GM21423 (cell line): ENCODE data around the gene SRP68.

Experiments used
- ATAC-seq: cut with Tn5 transposase; IDR thresholded peaks from one replicate; pipeline ENCODE4 v1.9.1; 2021; ENCODE audit warnings: mild to moderate bottlenecking, moderate library complexity; ENCODE audit not compliant: unreplicated experiment

SRP68 gene

DNA sequence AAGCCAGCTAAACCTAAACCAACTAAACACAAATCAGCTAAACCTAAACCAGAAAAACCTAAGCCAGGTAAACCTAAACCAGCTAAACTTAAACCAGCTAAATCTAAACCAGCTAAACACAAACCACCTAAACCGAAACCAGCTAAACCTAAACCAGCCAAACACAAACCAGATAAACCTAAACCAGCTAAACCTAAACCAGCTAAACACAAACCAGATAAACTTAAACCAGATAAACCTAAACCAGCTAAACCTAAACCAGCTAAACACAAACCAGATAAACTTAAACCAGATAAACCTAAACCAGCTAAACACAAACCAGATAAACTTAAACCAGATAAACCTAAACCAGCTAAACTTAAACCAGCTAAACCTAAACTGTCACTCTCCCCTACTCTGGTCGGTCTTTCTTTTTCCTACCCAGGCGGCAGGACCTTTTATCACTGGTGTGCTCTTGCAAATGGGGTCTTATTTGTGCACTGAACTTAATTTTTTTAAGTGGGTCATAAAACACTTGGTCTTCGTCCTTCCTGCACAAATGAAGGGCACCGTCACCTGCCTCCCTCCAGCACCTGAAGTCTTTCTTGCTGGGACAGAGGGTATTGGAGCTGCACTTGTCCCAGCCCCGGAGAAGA lies 52.4 kb downstream of the SRP68 start:
- no peak for ATAC-seq

DNA sequence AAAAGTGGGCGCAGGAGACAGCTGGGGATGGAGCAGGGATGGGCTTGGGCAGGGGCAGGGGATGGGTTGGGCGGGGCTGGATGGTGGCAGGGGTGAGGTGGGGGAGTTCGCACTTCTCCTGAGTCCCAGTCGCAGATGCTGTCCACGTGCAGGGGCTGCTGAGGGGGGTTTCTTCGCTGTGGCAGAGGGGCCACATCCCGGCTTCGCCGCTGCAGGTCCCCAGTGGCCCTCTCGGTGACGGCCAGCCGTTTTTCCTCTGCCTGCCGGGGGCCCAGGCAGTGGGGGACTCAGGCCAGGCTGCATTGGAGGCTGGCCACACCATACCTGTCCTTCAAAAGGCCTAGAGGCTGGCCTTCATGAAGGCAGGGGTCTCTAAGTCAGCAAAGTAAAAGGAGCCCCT lies 53.5 kb downstream of the SRP68 start:
- ATAC-seq = no peak

DNA sequence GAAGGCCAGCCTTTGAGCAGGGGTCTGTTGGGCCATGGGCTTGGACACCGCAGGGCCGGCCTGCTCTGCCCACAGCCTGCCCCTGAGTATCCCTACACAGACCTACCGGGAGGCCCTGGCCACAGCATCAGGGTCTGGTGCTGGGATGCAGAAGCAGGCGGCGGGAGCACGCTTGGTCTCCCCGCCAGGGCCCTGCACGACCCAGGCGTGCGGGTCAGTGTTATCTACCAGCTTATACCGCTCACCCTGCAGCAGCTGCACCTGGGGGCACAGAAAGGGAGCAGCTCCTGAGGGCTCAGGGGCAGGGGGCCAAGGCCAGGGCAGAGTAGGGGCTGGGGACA lies 54.0 kb downstream of the SRP68 start:
- ATAC-seq = no peak

DNA sequence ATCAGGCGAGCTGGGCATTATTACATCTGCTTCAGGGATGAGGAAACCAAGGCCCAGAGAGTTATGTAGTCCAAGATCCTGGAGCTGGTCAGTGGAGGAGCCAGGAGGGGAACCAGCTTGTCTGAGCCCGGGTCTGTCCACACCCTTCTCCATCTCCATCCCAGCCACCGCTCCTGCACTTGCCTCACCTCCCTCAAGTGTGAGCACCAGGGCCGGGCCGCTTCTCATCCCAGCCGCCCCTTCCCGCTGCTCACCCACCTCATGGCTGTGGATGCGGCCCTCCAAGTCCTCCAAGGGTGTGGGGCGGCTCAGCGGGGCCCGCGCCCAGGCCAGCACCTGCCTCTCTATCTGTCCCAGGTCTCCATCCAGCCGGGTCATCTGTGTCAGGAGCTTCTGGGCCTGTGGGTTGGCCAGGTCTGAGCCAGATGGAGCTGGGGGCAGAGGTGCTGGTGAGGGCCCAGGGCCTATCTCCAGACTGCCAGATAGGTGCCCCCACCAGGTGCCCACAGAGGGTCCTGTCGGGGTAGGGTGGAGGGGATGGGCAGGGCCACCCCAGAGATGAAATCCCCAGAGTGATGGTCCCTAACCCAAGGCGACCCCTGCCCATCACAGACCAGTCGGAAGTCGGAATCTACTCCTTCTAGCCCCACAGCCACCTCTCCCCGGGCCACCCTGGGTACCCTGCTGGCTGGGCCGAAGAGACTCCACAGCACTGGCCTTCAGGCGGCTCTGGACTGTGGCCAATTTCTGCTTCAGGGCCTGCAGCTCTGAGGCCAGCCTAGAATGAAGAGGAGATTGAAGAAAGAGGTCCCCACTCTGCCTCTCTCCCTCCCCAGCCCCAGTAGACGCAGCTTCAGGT lies 54.6 kb downstream of the SRP68 start:
- no peak for ATAC-seq

DNA sequence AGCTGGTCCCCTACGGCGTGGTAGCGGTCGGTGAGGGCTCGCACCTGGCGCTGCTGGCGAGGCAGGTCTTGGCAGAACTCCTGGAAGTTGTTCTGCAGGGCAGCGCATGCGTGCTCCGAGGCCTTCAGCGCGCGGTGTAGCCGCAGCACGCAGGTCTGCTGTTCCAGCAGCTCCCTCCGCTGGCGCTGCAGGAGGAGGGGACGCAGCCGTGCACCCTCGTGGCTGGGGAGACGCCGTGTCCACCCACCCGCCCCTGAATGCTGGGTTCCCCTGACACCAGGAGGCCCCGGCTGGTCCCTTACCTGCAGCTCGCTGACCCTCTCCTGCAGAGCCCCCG lies 57.4 kb downstream of the SRP68 start:
- no peak for ATAC-seq

DNA sequence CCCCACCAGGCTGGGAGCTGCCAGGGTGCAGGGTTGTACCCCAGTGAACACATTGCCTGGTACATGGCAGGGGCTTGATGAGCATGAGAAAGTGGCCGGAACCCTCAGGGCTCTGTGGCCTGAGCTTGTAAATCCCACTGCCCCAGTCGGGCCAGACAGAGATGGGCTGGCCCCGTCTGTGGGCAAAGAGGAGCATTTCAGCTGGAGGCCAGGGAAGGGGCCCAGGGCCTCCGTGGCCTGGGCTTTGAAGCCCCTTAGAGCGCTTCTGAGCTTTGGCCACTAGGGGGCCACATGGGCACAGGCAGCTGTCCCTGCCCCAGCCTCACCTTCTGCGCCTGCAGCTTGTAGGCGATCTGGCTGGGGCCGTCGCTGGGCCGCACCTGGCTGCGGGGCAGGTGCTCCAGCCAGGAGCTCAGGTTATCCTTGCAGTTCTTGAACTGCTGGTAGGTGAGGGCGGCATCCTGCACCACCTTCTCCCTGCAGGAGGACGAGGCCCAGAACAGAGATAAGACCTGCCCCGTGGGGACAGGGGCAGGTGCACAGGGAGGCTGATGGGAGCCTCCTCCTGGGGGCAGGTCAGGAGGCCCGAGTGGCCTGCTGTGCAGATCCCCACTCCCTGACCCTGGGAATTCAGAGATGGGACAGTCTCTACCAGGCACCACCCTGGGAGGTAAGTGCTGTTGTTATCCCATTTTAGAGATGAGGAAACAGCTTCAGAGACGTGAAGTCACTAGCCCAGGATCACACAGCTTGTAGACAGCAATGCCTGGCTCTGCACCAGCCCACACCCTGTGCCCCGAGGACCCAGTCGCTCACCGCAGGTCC lies 58.0 kb downstream of the SRP68 start:
- ATAC-seq = no peak

DNA sequence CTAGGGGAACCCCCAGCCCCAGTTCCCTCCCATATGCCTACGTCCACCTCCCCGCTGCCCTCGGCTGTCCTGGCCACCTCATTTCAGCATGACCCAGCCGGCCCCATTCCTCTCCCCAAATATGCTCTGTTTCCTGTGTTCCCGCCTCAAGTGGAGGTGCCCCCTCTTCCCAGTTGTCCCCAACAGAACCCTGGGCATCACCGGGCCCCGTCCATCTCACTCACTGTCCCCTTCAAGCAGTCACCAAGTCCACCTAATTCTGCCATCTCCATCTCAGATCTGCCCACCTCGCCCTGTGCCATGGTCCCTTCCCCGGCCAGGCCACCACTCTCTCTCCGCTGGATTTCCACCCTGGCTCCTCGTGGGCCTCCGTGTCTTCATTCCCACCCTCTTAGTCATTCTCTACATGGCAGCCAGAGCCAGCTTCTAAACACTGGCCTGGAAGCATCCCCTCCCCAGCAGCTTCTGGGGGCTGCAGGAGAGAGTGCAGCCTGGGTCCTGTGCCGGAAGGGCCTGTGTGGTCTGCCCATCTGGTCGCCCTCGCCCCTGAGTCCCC lies 58.9 kb downstream of the SRP68 start:
- ATAC-seq = no peak

DNA sequence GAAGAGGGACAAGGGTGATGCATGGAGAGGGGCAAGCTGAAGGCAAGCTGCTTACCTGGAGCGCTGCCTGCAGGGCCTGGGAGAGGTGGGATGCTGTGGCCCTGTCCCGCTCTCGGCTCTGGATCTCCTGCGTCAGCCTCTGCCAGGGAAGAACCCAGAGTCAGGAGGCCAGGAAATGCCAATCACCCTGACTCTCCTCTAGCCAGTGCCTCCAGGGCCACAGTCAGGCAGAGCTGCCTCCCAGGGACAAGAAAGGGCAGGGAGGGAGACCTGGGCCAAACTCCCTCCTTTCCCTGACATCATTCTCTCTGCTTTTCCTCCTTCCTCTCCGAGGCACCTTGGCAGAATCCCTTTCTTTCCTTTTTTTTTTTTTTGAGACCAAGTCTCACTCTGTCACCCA lies 60.4 kb downstream of the SRP68 start:
- ATAC-seq = no peak

DNA sequence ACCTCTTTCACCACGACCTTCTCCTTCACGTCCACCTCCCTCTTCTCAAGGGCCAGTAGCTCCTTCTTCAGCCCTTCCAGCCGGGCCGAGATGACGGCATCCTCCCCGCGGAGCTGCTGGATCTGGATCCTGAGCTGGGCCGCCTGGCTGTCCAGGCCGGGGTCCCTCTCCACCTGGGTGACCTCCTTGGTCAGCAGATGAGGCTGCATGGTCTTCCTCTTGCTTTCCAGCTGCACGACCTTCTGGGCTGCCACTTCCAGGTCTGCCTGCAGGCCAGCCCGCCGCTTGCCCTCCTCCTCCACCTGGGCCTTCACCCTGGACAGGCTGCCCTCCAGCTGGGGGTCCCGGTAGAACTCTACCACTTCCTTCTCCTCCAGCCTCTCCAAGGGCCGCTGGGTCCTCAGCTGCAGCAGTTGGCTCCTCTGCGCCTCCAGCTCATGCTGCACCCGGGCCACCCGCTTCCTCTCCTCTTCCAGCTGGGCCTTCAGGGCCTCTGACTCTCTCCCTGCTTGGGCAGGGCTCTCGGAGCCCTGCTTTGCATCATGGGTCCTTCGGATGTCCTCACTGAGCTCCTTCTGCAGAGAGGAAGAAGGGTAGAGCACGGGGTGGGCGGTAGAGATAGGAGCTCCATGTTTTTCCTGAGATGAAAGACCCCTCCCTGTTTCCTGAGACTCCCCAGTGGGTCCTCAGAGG lies 62.2 kb downstream of the SRP68 start:
- no peak for ATAC-seq

DNA sequence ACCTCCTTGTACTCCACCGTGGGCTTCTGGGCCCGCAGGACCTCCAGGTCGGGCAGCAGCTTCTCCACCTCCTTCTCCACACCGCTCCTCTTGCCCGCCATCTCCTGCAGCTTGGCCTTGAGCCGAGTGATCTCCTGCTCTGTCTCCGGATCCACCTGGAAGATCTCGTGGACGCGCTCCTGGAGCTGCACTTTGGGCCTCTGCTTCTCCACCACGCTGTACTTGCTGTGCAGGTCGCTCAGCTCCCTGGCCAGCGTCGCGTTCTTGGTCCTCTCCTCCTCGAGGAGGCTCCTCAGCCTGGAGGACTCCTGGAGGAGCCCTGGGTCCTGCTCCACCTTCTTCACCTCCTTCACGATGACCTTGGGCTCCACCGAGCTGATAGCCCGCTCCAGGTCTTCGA lies 62.9 kb downstream of the SRP68 start:
- no peak for ATAC-seq

DNA sequence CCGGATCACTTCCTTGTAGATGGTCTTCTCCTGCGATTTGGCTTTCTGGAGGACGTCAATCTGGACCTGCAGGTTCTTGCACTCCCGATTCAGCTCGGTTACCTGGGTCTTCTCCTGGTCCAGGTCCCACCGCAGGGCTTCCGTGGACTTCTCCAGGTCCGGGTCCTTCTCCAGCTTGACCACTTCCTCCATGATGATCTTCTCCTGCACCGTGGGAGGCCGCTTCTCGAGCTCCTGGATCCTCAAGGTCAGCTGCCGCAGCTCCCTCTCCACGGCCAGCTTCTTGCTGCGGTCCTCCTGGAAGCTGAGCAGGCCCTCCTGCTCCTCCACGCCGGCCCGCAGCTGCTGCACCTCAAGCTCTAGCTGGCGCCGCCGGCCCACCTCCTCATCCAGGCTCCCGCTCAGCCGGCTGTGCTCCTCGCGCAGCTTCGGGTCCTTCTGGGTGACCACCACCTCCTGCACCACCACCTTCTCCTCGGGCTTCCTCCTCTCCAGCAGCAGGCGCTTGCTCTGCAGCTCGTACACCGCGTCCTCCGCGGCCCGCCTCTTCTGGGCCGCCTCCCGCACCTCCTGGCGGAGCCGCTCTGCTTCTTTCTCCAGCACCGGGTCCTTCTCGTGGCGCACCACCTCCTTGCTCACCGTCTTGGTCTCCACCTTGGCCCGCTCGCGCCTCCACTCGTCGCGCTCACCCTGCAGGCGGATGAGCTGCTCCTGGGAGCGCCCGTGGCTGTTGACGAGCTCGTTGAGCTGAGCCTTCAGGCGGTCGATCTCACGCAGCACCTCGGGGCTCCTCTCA lies 63.5 kb downstream of the SRP68 start:
- no peak for ATAC-seq

DNA sequence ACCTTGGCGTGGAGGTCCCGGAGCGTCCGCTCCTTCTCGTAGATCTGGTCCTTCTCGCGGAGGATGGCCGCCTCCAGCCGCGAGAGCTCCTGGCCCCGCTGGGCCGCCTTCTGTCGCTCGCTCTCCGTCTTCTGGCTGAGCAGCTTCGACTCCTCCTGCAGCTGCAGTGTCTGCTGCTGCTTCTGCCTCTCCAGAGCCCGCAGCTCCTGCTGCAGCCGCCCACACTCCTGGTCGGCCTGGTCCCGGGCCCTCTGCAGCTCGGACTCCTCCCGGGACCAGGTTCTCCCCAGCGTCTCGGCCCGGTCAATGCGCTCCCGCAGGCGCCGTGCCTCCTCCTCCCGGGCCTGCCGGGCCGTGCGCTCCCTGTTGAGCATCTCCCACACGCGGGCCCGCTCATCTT lies 64.1 kb downstream of the SRP68 start:
- no peak for ATAC-seq

DNA sequence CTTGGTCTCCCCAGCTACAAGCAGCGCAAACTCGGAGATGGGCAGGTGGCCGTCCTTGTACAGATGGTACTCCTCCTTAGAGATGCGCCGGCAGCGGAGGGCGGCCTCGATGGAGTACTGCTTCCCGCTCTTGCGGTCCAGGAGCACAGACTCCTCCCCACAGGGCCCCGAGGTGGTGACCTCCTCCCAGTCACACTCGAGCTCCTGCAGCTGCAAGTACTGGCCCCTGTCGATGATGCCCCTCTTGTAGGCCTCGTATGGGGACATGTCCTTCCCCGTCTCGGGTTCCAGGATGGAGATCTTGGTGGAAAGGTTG lies 64.5 kb downstream of the SRP68 start:
- no peak for ATAC-seq

DNA sequence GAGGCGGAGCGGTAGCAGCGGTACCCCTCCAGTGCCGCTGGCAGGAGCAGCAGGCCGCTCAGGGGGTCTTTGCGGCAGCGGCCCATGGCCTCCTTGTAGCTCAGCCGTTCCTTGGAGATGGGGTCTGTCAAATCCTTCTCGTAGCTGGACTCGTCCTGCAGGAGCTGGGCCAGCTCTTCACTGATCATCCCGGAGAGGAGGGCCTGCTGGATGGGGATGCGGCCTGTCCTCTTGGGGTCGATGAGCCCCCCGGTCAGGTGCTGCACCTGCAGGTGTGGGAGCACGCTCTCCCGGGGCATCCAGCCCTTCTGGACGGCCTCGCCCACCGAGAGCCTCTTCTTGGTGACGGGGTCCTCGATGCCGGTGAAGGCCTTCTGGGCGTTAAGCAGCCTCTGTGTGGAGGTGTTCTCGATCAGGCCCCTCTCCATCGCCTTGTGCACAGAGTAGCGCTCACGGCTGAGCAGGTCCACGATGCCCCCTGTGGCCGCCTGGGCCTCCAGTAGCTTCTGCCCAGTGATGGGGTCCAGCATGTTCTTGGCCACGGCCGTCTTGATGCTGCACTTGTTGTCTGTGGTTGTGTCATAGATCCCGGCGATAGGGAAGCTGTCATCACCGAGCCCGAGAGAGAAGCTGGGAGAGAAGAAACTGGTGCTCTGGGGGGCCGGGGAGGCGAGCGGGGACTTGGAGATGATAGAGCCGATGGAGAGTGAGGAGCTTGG lies 65.0 kb downstream of the SRP68 start:
- ATAC-seq = no peak

DNA sequence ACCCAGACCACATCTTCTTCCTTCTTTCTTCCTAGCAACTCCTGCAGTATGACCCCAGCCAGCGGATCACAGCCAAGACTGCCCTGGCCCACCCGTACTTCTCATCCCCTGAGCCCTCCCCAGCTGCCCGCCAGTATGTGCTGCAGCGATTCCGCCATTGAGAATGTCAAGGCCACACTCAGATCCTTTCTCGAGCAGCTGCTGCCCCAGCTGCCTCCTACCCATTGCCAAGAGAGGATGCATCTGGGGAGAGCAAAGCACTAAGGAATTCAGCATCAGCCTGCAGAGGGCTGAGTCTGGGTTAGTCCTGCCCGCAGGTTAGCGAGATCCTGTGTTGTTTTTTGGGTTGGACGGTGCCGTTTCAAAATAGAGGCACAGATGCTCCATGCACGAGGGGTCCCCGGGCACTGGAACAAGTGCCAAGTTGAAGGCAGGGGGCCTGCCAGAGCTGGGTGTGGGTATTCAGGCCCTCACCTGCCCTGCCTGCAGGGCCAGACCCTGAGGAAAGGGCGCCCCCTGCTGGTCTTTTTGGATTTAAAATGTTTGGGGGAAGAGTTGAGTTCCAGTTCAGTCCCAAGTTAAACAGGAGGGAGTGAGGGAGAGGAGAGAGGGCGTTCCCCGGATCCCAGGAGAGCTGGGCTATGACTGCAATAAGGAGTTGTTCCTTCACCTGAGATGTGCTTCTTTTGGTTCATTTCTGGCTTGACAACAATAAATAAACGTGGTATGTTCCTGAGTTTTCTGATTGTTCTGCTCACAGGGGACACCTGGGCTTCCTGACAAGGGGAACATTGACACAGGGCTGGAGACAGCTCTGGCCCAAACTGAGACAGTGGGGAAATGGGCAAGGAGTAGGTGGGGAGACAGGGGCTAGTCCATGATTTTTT lies 66.8 kb downstream of the SRP68 start:
- ATAC-seq = no peak

DNA sequence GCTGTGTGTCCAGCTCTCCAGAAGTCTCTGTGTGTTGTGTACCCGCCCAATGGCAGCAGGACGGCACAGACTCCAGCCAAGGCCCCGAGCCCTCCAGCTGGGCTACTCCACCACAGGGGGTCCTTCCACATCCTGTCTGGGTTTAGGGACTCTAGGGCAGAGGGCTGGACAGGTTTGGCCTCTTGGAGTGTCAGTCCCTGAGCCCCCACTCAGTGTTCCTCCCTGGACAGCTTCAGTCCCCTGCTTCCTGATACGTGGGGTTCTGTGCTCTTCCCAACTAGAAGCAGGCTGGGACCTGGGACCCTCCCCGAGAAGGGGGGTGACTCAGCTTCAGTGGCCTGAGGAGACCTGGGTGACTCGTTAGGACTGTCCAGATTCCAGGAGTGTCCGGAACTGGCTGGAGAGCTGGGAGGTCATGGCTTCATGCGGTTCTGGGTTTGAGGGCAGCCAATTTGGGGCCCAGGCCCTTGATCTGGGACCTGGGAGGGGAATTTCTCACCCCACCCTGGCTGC lies 67.5 kb downstream of the SRP68 start:
- no peak for ATAC-seq

DNA sequence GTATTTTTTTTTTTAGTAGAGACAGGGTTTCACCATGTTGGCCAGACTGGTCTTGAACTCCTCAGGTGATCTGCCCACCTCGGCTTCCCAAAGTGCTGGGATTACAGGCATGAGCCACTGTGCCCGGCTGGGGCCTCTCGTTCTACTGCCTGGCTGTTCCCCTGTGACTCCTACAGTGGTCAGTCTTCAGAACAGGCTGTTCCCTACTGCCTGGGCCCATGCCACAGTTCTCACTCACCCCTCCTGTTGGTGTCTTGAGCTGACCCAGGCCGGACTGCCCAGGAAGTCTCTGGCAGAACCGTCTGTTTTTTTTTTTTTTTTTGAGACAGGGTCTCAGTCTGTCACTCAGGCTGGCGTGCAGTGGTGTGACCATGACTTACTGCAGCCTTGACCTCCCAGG lies 68.4 kb downstream of the SRP68 start:
- ATAC-seq = no peak

DNA sequence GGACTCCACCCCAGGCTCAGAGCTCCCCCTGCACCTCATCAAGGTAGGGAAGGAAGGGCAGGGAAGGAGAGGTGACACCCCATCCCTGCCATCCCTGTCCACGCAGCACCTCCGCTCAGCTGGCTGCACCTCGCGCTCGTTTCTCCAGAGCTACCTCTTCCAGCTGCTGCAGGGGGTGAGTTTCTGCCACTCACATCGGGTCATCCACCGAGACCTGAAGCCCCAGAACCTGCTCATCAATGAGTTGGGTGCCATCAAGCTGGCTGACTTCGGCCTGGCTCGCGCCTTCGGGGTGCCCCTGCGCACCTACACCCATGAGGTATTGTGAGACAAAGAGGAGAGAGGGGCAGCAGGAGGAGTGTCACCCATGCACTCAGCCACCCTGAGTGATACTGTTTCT lies 70.2 kb downstream of the SRP68 start:
- ATAC-seq = no peak
